LNCaP clone FGC (cell line): ENCODE measurements around the gene PSMB11.

ENCODE experiments used
- DNase-seq: peaks from one replicate; pipeline ENCODE4 v3.0.0-alpha.2; 2011; ENCODE audit warnings: low read depth
- H3K4me3 ChIP-seq: 2 replicates; pipeline ENCODE4 v1.5.1; 2011; ENCODE audit warnings: mild to moderate bottlenecking, low read depth, low read length, control low read depth
- CTCF ChIP-seq: IDR thresholded peaks from 2 replicates; pipeline ENCODE4 v1.5.1; 2012; ENCODE audit warnings: mild to moderate bottlenecking; ENCODE audit not compliant: control insufficient read depth, insufficient read depth; ENCODE audit errors: extremely low read depth

The PSMB11 gene

GRCh38 chr14:23086565-23086964 lies 44.6 kb downstream of the PSMB11 start:
- no peak for TF ChIP-seq CTCF
- no peak for DNase-seq
- H3K4me3 ChIP-seq = no peak overlapping the region

- TF ChIP-seq CTCF = no peak
- peak overlapping the region; percentile 6; the same call in 1 of the 2 replicates for H3K4me3 ChIP-seq
- DNase-seq = no peak
Observed at GRCh38 chr14:23089498-23090253, 47.7 kb downstream of the PSMB11 start.

- peak overlapping the region; percentile 6; the same call in 1 of the 2 replicates for H3K4me3 ChIP-seq
- no peak for TF ChIP-seq CTCF
- peak; percentile 92 for DNase-seq
Observed at GRCh38 chr14:23090254-23090636, 48.2 kb downstream of the PSMB11 start.

GRCh38 chr14:23091294-23092225 lies 49.5 kb downstream of the PSMB11 start:
- no peak overlapping the region for H3K4me3 ChIP-seq
- no peak for TF ChIP-seq CTCF
- DNase-seq = no peak

- DNase-seq = no peak
- TF ChIP-seq CTCF = no peak
- no peak overlapping the region for H3K4me3 ChIP-seq
Observed at GRCh38 chr14:23093104-23093503, 51.1 kb downstream of the PSMB11 start.

GRCh38 chr14:23093526-23093925 lies 51.5 kb downstream of the PSMB11 start:
- no peak for DNase-seq
- peak overlapping the region; percentile 86 for H3K4me3 ChIP-seq

More at GRCh38 chr14:23093526-23093925, 51.5 kb downstream of the PSMB11 start:
- TF ChIP-seq CTCF = no peak
